A673 (cell line): ENCODE data around the gene HPRT1. TPM values are rescaled to one million over a fixed set of nuclear protein-coding genes. Genes with fewer than 3 reads are reported as not detected.

ENCODE experiments used
- BruUV-seq: library from RNA; stranded (reverse); fragments of 400-500 nt; replicated peaks from 2 replicates; lab custom pipeline; 2021; lab: Mats Ljungman, UMichigan
- CTCF ChIA-PET: fragments of 300-600 bp; sonication (Branson Sonifier 250); formaldehyde crosslinking; loops from one replicate; lab custom pipeline; 2022; ENCODE audit warnings: antibody characterized with exemption; lab: Charles Lee
- POLR2A ChIA-PET: fragments of 300-600 bp; sonication (Branson Sonifier 250); formaldehyde crosslinking; loops from one replicate; lab custom pipeline; 2022; ENCODE audit warnings: antibody characterized with exemption; ENCODE audit not compliant: low non-redundant PET; lab: Charles Lee
- DNase-seq: peaks from one replicate; pipeline ENCODE4 v3.0.0-alpha.2; 2015; ENCODE audit warnings: low spot score
- H3K27ac ChIP-seq: fragments of 200-600 bp; sonication (generic); 2 replicates; pipeline ENCODE4 v1.5.1; 2016; ENCODE audit warnings: mixed run types, low read depth, mild to moderate bottlenecking, mixed read lengths, antibody characterized with exemption, low read length; ENCODE audit not compliant: poor library complexity, severe bottlenecking
- H3K27me3 ChIP-seq: fragments of 200-600 bp; sonication (generic); replicated peaks from 2 replicates; pipeline ENCODE4 v1.6.1; 2017; ENCODE audit warnings: mixed run types, low read depth, mild to moderate bottlenecking, mixed read lengths, antibody characterized with exemption, low read length; ENCODE audit not compliant: insufficient read depth, poor library complexity
- H3K36me3 ChIP-seq: fragments of 200-600 bp; sonication (generic); 2 replicates; pipeline ENCODE4 v1.6.1; 2016; ENCODE audit warnings: mixed run types, mild to moderate bottlenecking, mixed read lengths, antibody characterized with exemption, low read length; ENCODE audit not compliant: insufficient read depth, poor library complexity, severe bottlenecking
- H3K4me1 ChIP-seq: fragments of 200-600 bp; sonication (generic); 2 replicates; pipeline ENCODE4 v1.6.1; 2017; ENCODE audit warnings: mixed run types, mild to moderate bottlenecking, mixed read lengths, antibody characterized with exemption, low read length; ENCODE audit not compliant: insufficient read depth, poor library complexity, severe bottlenecking
- H3K4me3 ChIP-seq: fragments of 200-600 bp; sonication (generic); 2 replicates; pipeline ENCODE4 v1.5.1; 2016; ENCODE audit warnings: low read depth, mixed run types, mild to moderate bottlenecking, mixed read lengths, low read length; ENCODE audit not compliant: poor library complexity, severe bottlenecking
- H3K9me3 ChIP-seq: fragments of 200-600 bp; sonication (generic); 2 replicates; pipeline ENCODE4 v1.6.1; 2016; ENCODE audit warnings: mixed run types, low read depth, mild to moderate bottlenecking, mixed read lengths, antibody characterized with exemption, low read length; ENCODE audit not compliant: poor library complexity, severe bottlenecking
- EZH2 ChIP-seq: fragments of 200-600 bp; sonication (generic); IDR thresholded peaks from 2 replicates; pipeline ENCODE4 v1.6.1; 2017; ENCODE audit warnings: borderline replicate concordance, low read depth, mild to moderate bottlenecking, mixed read lengths, antibody characterized with exemption, low read length; ENCODE audit not compliant: poor library complexity, severe bottlenecking
- intact Hi-C: fragments of 100-400 bp; cut with micrococcal nuclease; formaldehyde crosslinking; loops from one replicate; pipeline ENCODE4 v1.10.0; 2022; ENCODE audit not compliant: unreplicated experiment
- total RNA-seq: library from RNA; stranded (reverse); gene quantifications from 2 replicates; pipeline ENCODE4 v1.2.3, GENCODE V29; 2021
- TF ChIP-seq, protein P1 (sequence below): fragments of 300-800, 200-600 bp; sonication (generic); conservative IDR thresholded peaks from 2 replicates; pipeline ENCODE4 v1.5.1; 2017; ENCODE audit warnings: low read depth, mild to moderate bottlenecking, antibody characterized with exemption, low read length, moderate library complexity, mixed read lengths

HPRT1 gene
- total RNA-seq, 1 experiment from 2014 or later: 66.9 TPM

DNA sequence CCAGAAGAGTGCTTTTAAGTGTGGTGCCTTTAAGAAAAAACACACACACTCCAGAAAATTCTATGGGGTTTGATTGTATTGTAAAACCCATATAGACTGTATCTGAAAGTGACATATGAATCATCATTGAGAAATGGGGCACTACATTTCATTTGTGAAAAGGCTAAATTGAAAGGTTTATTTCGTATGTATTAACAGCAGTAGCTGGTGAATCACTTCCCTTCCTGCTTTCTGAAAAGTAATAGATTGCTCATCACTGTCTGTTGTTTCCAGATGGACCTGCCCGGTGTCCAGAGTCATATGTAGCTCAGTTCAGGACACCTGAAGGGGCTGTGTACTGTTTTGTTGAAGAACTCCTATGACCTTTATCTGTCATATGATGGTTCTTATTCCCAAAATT lies 28.1 kb upstream of the HPRT1 start:
- intact Hi-C loops: no loop called here
- BruUV-seq: no TSS peak

GRCh38 chrX:134435894-134436293 lies 24.1 kb upstream of the HPRT1 start:
- no peak for DNase-seq
- no peaks in the 10 kb centered on the region for H3K9me3 ChIP-seq
- intact Hi-C loops: no loop called here
- peaks cover 2% of the 10 kb centered on the region for H3K36me3 ChIP-seq
- TF ChIP-seq, protein P1, sequence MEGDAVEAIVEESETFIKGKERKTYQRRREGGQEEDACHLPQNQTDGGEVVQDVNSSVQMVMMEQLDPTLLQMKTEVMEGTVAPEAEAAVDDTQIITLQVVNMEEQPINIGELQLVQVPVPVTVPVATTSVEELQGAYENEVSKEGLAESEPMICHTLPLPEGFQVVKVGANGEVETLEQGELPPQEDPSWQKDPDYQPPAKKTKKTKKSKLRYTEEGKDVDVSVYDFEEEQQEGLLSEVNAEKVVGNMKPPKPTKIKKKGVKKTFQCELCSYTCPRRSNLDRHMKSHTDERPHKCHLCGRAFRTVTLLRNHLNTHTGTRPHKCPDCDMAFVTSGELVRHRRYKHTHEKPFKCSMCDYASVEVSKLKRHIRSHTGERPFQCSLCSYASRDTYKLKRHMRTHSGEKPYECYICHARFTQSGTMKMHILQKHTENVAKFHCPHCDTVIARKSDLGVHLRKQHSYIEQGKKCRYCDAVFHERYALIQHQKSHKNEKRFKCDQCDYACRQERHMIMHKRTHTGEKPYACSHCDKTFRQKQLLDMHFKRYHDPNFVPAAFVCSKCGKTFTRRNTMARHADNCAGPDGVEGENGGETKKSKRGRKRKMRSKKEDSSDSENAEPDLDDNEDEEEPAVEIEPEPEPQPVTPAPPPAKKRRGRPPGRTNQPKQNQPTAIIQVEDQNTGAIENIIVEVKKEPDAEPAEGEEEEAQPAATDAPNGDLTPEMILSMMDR: no peak
- no peak for TF ChIP-seq EZH2
- H3K4me3 ChIP-seq: no peak overlapping the region
- BruUV-seq: no TSS peak
- CTCF ChIA-PET: no interaction called here
- no peaks in the 10 kb centered on the region for H3K4me1 ChIP-seq
- H3K27me3 ChIP-seq: no peaks in the 10 kb centered on the region
- POLR2A ChIA-PET: no interaction called here
- H3K27ac ChIP-seq: no peak overlapping the region

More for the DNA sequence above, 28.1 kb upstream of the HPRT1 start:
- Histone ChIP-seq H3K4me3 (no peak overlapping the region), H3K27ac (no peak overlapping the region), H3K36me3 (peaks cover 2% of the 10 kb centered on the region), H3K27me3 (no peaks in the 10 kb centered on the region), H3K4me1 (no peaks in the 10 kb centered on the region), H3K9me3 (no peaks in the 10 kb centered on the region)
- DNase-seq: peak; percentile 17
- CTCF ChIA-PET: no interaction called here
- POLR2A ChIA-PET: no interaction called here
- TF ChIP-seq EZH2: no peak
- TF ChIP-seq, protein P1: no peak

DNA sequence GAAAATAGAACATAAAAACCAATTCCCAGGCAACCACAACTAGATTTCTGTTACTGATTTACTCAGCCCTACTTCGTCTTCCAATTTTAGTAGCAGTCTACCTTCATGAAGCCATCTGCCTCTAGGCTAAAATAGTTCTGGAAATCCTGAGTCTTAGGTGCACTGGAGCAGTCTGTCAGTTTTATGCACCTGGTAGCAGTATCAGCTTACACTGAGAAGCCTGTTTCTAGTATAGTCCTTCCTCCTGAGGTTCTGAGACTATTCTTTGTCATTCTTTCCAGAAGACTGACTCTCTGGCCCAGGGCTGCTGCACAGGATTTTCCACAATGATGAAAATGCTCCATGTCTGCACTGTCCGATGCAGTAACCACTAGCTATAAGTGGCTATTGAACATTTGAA lies 16.9 kb upstream of the HPRT1 start:
- Histone ChIP-seq H3K4me1 (no peaks in the 10 kb centered on the region), H3K9me3 (no peaks in the 10 kb centered on the region), H3K27ac (no peak overlapping the region), H3K4me3 (no peak overlapping the region), H3K36me3 (no peaks in the 10 kb centered on the region), H3K27me3 (no peaks in the 10 kb centered on the region)
- POLR2A ChIA-PET: no interaction called here
- TF ChIP-seq, protein P1: no peak
- TF ChIP-seq EZH2: no peak
- no TSS peak for BruUV-seq
- no peak for DNase-seq
- intact Hi-C loops: no loop called here
- CTCF ChIA-PET: no interaction called here
